GM23338 (cell line): ENCODE results near the gene BCAS3.

Source experiments
- POLR2AphosphoS5 ChIP-seq: IDR thresholded peaks from 2 replicates; pipeline ENCODE4 v1.6.1; 2016; ENCODE audit warnings: antibody characterized with exemption, low read depth
- TF ChIP-seq, protein P1 (sequence below), 2 experiments: fragments of 200-600 bp in 1 of 2; sonication (generic) in 1 of 2; conservative IDR thresholded peaks; 2 replicates each; pipeline versions ENCODE4 v1.5.1 to v1.6.1; 2016 to 2017; ENCODE audit warnings: antibody characterized with exemption in 2 of 2, low read depth in 2 of 2, mild to moderate bottlenecking in 2 of 2, moderate library complexity in 1 of 2

DNA sequence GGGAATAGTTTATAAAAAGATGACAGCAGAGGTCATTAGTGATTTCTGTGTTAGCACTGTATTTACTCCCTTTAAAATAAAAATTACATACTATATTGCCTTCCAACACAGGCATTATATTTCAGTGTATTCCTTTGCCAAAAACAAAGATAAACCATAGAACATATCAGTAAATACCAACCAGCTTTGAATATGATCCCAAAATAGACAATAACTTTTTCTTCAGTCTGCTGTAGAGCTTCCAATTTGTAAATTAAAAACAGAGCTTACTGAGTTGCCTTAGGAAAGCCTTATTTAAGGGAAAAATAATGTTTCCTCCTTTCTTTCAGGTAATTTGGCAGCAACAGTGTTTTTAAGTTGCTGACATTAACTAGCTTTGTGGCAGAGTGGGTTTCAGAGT is 369.9 kb downstream of the BCAS3 start:
- TF ChIP-seq, protein P1, sequence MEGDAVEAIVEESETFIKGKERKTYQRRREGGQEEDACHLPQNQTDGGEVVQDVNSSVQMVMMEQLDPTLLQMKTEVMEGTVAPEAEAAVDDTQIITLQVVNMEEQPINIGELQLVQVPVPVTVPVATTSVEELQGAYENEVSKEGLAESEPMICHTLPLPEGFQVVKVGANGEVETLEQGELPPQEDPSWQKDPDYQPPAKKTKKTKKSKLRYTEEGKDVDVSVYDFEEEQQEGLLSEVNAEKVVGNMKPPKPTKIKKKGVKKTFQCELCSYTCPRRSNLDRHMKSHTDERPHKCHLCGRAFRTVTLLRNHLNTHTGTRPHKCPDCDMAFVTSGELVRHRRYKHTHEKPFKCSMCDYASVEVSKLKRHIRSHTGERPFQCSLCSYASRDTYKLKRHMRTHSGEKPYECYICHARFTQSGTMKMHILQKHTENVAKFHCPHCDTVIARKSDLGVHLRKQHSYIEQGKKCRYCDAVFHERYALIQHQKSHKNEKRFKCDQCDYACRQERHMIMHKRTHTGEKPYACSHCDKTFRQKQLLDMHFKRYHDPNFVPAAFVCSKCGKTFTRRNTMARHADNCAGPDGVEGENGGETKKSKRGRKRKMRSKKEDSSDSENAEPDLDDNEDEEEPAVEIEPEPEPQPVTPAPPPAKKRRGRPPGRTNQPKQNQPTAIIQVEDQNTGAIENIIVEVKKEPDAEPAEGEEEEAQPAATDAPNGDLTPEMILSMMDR (conservative IDR thresholded peaks at IDR 0.05; ENCODE audit: low read depth in 2 of 2), result no peak
- TF ChIP-seq POLR2AphosphoS5, result no peak
